Measurements from ENCODE around the gene CES1.

CES1 gene

DNA sequence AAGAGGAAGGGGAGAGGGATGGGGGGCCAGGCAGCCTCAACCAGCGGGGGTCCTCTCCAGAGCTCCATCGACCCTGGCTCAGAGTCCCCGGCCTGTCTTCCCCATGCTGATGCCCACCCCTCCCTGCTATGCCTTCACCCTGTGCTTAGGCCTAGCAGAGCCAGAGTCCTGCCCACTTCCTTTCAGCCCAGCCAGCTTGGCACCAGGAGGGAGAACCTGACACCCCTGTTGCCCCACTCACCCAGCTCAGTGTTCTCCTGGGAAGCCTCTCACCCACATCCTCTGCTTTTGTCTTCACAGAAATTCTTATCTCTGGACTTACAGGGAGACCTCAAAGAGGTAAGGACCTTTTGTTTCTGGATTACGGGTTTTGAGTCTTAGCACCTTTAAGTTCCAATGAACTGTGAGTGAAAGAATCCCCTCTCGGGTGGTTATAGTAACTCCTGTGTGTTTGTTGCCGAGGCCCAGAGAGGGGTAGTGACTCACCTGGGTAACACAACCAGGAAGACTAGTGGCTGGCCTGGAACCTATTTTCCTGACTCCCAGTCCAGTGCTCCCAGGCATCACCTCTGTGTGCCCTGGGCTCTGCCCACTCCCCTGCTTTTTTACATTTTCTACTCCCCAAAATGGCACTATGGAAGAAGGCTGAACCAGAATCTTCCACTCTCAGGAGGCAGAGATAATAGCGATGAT, 53.3 kb downstream of the CES1 start:
- TF ChIP-seq CSDC2 (CRISPR knock-in tag; IDR thresholded peaks at IDR 0.05) (no peak), ISL1 (CRISPR knock-in tag; IDR thresholded peaks at IDR 0.05) (no peak), SNAI2 (CRISPR knock-in tag; IDR thresholded peaks at IDR 0.05) (no peak), ZC3H10 (CRISPR knock-in tag; IDR thresholded peaks at IDR 0.05) (no peak), TCF4 (CRISPR knock-in tag; IDR thresholded peaks at IDR 0.05; ENCODE audit: borderline replicate concordance) (no peak), OSR1 (CRISPR knock-in tag; IDR thresholded peaks at IDR 0.05) (no peak), ZNF565 (CRISPR knock-in tag; conservative IDR thresholded peaks at IDR 0.05; ENCODE audit: low read depth) (no peak), ZNF70 (CRISPR knock-in tag; IDR thresholded peaks at IDR 0.05) (no peak), BACH2 (CRISPR knock-in tag; IDR thresholded peaks at IDR 0.05; ENCODE audit: borderline replicate concordance) (no peak), ARNTL (CRISPR knock-in tag; IDR thresholded peaks at IDR 0.05; ENCODE audit: borderline replicate concordance, low read depth) (no peak), RARB (CRISPR knock-in tag; IDR thresholded peaks at IDR 0.05) (no peak), PPARA (CRISPR knock-in tag; IDR thresholded peaks at IDR 0.05; ENCODE audit: borderline replicate concordance) (no peak), GLIS3 (CRISPR knock-in tag; IDR thresholded peaks at IDR 0.05) (no peak), TOX (CRISPR knock-in tag; IDR thresholded peaks at IDR 0.05; ENCODE audit: borderline replicate concordance) (no peak), ZFP3 (CRISPR knock-in tag; IDR thresholded peaks at IDR 0.05) (no peak)
- TF ChIP-seq, protein P1, sequence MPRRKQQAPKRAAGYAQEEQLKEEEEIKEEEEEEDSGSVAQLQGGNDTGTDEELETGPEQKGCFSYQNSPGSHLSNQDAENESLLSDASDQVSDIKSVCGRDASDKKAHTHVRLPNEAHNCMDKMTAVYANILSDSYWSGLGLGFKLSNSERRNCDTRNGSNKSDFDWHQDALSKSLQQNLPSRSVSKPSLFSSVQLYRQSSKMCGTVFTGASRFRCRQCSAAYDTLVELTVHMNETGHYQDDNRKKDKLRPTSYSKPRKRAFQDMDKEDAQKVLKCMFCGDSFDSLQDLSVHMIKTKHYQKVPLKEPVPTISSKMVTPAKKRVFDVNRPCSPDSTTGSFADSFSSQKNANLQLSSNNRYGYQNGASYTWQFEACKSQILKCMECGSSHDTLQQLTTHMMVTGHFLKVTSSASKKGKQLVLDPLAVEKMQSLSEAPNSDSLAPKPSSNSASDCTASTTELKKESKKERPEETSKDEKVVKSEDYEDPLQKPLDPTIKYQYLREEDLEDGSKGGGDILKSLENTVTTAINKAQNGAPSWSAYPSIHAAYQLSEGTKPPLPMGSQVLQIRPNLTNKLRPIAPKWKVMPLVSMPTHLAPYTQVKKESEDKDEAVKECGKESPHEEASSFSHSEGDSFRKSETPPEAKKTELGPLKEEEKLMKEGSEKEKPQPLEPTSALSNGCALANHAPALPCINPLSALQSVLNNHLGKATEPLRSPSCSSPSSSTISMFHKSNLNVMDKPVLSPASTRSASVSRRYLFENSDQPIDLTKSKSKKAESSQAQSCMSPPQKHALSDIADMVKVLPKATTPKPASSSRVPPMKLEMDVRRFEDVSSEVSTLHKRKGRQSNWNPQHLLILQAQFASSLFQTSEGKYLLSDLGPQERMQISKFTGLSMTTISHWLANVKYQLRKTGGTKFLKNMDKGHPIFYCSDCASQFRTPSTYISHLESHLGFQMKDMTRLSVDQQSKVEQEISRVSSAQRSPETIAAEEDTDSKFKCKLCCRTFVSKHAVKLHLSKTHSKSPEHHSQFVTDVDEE (CRISPR knock-in tag; IDR thresholded peaks at IDR 0.05): no peak
- TF ChIP-seq, protein P2, sequence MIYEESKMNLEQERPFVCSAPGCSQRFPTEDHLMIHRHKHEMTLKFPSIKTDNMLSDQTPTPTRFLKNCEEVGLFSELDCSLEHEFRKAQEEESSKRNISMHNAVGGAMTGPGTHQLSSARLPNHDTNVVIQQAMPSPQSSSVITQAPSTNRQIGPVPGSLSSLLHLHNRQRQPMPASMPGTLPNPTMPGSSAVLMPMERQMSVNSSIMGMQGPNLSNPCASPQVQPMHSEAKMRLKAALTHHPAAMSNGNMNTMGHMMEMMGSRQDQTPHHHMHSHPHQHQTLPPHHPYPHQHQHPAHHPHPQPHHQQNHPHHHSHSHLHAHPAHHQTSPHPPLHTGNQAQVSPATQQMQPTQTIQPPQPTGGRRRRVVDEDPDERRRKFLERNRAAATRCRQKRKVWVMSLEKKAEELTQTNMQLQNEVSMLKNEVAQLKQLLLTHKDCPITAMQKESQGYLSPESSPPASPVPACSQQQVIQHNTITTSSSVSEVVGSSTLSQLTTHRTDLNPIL (CRISPR knock-in tag; IDR thresholded peaks at IDR 0.05; ENCODE audit: low read depth): no peak
- TF ChIP-seq, protein P3, sequence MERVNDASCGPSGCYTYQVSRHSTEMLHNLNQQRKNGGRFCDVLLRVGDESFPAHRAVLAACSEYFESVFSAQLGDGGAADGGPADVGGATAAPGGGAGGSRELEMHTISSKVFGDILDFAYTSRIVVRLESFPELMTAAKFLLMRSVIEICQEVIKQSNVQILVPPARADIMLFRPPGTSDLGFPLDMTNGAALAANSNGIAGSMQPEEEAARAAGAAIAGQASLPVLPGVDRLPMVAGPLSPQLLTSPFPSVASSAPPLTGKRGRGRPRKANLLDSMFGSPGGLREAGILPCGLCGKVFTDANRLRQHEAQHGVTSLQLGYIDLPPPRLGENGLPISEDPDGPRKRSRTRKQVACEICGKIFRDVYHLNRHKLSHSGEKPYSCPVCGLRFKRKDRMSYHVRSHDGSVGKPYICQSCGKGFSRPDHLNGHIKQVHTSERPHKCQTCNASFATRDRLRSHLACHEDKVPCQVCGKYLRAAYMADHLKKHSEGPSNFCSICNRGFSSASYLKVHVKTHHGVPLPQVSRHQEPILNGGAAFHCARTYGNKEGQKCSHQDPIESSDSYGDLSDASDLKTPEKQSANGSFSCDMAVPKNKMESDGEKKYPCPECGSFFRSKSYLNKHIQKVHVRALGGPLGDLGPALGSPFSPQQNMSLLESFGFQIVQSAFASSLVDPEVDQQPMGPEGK (CRISPR knock-in tag; IDR thresholded peaks at IDR 0.05; ENCODE audit: borderline replicate concordance): no peak
- no peak for ATAC-seq

DNA sequence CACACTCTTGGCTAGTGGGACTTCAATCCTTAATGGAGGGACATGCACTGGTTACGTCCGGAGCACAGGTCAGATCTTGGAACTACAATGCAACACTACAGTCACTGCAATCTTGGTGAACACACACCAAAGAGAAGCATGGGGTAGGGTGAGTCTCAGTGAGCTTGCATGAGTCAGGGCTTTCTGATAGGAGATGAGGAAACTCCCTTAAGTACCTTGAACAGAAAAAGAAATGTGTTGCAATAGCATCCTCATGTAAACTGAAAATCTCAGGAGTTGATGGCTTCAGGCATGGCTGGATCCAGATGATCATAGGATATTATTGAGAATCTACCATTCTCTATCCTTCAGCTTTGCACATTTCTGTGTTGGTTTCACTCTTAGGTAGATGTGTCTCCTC, 54.1 kb downstream of the CES1 start:
- TF ChIP-seq TCF4 (CRISPR knock-in tag; IDR thresholded peaks at IDR 0.05; ENCODE audit: borderline replicate concordance) (no peak), ZNF70 (CRISPR knock-in tag; IDR thresholded peaks at IDR 0.05) (no peak), ZFP3 (CRISPR knock-in tag; IDR thresholded peaks at IDR 0.05) (no peak), ARNTL (CRISPR knock-in tag; IDR thresholded peaks at IDR 0.05; ENCODE audit: borderline replicate concordance, low read depth) (no peak), ZC3H10 (CRISPR knock-in tag; IDR thresholded peaks at IDR 0.05) (no peak), PPARA (CRISPR knock-in tag; IDR thresholded peaks at IDR 0.05; ENCODE audit: borderline replicate concordance) (no peak), RARB (CRISPR knock-in tag; IDR thresholded peaks at IDR 0.05) (no peak), ZNF565 (CRISPR knock-in tag; conservative IDR thresholded peaks at IDR 0.05; ENCODE audit: low read depth) (no peak), GLIS3 (CRISPR knock-in tag; IDR thresholded peaks at IDR 0.05) (no peak), ESRRG (CRISPR knock-in tag; IDR thresholded peaks at IDR 0.05) (no peak), ISL1 (CRISPR knock-in tag; IDR thresholded peaks at IDR 0.05) (no peak)
- TF ChIP-seq, protein P2 (CRISPR knock-in tag; IDR thresholded peaks at IDR 0.05; ENCODE audit: low read depth): no peak
- TF ChIP-seq, protein P4, sequence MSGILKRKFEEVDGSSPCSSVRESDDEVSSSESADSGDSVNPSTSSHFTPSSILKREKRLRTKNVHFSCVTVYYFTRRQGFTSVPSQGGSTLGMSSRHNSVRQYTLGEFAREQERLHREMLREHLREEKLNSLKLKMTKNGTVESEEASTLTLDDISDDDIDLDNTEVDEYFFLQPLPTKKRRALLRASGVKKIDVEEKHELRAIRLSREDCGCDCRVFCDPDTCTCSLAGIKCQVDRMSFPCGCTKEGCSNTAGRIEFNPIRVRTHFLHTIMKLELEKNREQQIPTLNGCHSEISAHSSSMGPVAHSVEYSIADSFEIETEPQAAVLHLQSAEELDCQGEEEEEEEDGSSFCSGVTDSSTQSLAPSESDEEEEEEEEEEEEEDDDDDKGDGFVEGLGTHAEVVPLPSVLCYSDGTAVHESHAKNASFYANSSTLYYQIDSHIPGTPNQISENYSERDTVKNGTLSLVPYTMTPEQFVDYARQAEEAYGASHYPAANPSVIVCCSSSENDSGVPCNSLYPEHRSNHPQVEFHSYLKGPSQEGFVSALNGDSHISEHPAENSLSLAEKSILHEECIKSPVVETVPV (CRISPR knock-in tag; IDR thresholded peaks at IDR 0.05): no peak
- TF ChIP-seq, protein P1 (CRISPR knock-in tag; IDR thresholded peaks at IDR 0.05): no peak
- TF ChIP-seq, protein P5, sequence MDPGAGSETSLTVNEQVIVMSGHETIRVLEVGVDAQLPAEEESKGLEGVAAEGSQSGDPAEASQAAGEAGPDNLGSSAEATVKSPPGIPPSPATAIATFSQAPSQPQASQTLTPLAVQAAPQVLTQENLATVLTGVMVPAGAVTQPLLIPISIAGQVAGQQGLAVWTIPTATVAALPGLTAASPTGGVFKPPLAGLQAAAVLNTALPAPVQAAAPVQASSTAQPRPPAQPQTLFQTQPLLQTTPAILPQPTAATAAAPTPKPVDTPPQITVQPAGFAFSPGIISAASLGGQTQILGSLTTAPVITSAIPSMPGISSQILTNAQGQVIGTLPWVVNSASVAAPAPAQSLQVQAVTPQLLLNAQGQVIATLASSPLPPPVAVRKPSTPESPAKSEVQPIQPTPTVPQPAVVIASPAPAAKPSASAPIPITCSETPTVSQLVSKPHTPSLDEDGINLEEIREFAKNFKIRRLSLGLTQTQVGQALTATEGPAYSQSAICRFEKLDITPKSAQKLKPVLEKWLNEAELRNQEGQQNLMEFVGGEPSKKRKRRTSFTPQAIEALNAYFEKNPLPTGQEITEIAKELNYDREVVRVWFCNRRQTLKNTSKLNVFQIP (CRISPR knock-in tag; IDR thresholded peaks at IDR 0.05; ENCODE audit: borderline replicate concordance, low read depth): no peak
- no peak for ATAC-seq

Measured in SK-N-SH treated with all-trans-retinoic acid at 6 μM for 48 hours (cell line).